GM12874 (cell line): Measurements from ENCODE around the gene RANBP17.

Experiments used
- TF ChIP-seq, protein P1 (sequence below): IDR thresholded peaks from 2 replicates; pipeline ENCODE4 v1.5.1; 2011; ENCODE audit warnings: low read depth, mild to moderate bottlenecking, control low read depth, low read length, moderate library complexity; ENCODE audit not compliant: insufficient read depth

The RANBP17 gene

GRCh38 chr5:171258737-171259415, 397.1 kb downstream of the RANBP17 start:
- TF ChIP-seq, protein P1, sequence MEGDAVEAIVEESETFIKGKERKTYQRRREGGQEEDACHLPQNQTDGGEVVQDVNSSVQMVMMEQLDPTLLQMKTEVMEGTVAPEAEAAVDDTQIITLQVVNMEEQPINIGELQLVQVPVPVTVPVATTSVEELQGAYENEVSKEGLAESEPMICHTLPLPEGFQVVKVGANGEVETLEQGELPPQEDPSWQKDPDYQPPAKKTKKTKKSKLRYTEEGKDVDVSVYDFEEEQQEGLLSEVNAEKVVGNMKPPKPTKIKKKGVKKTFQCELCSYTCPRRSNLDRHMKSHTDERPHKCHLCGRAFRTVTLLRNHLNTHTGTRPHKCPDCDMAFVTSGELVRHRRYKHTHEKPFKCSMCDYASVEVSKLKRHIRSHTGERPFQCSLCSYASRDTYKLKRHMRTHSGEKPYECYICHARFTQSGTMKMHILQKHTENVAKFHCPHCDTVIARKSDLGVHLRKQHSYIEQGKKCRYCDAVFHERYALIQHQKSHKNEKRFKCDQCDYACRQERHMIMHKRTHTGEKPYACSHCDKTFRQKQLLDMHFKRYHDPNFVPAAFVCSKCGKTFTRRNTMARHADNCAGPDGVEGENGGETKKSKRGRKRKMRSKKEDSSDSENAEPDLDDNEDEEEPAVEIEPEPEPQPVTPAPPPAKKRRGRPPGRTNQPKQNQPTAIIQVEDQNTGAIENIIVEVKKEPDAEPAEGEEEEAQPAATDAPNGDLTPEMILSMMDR: no peak

- TF ChIP-seq, protein P1: no peak
Measured at GRCh38 chr5:171261361-171261760, 399.5 kb downstream of the RANBP17 start.

GRCh38 chr5:171261904-171262303, 400.1 kb downstream of the RANBP17 start:
- TF ChIP-seq, protein P1: no peak

DNA sequence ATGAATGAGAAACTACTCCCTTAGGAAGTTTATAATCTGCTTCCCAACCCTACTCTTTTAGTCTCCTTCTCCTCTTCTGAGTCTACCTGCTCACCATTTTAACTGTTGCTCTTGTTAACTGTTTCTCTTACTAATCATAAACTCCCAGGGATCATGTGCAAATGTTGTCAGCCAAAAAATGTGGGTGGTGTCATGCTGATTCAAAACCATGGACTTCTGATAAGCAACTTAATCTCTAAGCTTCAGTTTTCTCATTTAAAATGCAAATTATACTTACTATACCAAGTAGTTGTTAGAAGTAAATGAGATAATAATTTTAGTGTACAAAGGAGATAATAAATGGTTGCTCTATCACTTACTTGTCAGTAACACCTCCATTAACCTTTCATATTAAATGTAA, 401.4 kb downstream of the RANBP17 start:
- TF ChIP-seq, protein P1: no peak

GRCh38 chr5:171264843-171265242, 403.0 kb downstream of the RANBP17 start:
- TF ChIP-seq, protein P1: no peak

- TF ChIP-seq, protein P1: no peak
Measured at GRCh38 chr5:171268700-171269620, 407.1 kb downstream of the RANBP17 start.

GRCh38 chr5:171269717-171270116, 407.9 kb downstream of the RANBP17 start:
- TF ChIP-seq, protein P1: no peak
